ENCODE measurements around the gene WWC1.
"Not testable (repeated sequence)": the region's sequence is repeated elsewhere in the genome, so short reads cannot be mapped to it uniquely, and the experiment has no call there.

WWC1 gene

GRCh38 chr5:168286386-168286785, 5.1 kb upstream of the WWC1 start:
- DNase-seq (ENCODE audit: low read depth in 2 of 2), result no peak

- not testable (repeated sequence) for DNase-seq (ENCODE audit: low read depth in 2 of 2)
Observed at GRCh38 chr5:168286863-168287262, 4.6 kb upstream of the WWC1 start.

DNA sequence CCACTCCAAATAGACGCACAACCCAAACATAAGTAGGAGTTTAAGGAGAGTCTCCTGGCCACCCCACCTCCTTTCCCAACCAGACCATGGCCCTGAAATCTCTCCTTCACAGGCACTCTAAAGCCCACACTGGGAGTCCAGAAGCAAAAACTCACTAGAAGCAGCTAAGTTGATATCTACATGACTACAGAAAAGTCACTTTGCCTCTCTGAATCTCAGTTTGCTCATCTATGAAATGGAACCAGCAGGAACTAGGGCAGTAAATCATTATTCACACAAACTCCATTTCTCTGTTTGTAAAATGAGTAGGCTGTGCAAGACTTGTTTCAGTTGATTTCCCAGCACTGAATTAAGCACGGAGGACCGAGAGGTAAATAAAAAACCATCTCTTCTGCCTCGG, 4.1 kb upstream of the WWC1 start:
- no peak for DNase-seq (ENCODE audit: low read depth in 2 of 2)

DNA sequence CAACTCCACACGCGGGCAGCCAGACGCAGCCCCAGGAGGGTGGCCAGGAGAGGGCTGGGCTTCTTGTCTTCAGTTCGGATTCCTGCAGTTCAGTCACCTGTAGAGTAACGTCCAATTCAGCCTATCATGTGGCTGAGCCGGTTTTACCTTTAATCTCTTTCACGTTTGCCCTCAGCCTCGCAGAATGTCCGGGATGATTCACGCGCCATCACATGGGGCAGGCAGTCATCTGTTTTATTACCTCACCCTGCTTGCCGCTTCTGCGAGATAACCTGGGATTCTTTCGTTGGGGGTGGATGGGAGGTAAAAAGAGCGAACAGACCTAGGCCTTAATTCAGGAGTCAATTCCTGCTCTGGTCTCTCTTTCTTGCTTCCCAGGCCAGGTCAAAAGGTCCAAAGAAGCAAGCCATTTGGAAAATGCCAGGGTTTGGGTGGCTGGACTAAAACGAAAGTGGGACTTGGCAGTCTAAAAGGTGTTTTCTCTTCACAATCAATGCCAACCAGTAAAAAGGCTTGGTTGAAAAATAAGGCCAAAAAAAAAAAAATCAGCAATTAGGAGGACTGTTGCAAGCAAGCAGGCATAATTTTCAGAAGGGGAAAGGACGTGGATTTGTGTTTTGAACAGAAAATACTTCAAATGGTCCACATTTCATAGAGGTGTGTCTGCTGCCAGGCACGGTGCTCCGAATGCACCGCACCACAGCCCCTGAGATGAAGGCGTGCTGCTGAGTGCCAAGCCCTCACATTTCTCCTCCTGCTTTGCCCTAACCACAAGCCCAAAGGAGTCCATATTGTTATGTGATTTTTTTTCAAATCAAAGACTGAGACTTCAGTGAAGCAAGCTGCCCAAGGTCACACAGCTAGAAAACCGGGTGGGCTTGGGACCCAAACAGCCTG, 2.8 kb upstream of the WWC1 start:
- no peak for DNase-seq (ENCODE audit: low read depth in 2 of 2)

GRCh38 chr5:168290902-168291341, 523 bp upstream of the WWC1 start:
- no peak for DNase-seq (ENCODE audit: low read depth in 2 of 2)

DNA sequence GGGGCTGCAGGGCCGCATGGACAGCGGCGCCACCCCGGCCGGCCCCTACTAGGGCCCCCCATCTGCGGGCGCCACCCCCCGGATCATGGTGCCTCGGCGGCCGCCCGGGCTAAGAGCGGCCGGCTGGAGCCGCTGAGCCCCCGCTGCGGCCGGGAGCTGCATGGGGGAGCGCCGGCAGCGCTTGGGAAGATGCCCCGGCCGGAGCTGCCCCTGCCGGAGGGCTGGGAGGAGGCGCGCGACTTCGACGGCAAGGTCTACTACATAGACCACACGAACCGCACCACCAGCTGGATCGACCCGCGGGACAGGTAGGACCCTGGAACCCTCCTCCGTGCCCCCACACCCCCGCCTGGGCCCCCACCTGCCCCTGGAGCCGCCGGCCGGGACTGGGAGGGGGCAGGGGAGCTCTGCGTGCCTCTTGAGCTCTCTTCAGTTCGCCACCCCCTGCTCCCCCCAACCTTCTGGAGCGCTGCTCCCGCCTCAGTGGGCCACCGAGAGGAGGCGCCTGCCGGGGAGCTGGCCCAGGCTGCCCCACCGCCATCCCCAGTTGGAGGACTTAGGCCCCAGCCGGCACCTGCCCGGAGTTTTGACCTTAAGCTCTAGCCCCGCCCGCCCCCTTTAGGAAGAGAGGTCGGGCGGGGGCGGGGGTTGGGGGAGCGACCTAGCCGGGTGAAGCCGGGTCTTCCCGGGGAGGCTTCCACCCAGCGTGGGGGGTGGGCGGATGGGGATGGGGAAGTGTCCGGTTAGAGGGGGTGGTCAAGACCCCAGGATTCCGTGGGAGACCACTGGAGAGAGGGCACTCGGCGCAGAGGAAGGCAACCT, 730 bp downstream of the WWC1 start:
- DNase-seq (ENCODE audit: low read depth in 2 of 2), result no peak

DNA sequence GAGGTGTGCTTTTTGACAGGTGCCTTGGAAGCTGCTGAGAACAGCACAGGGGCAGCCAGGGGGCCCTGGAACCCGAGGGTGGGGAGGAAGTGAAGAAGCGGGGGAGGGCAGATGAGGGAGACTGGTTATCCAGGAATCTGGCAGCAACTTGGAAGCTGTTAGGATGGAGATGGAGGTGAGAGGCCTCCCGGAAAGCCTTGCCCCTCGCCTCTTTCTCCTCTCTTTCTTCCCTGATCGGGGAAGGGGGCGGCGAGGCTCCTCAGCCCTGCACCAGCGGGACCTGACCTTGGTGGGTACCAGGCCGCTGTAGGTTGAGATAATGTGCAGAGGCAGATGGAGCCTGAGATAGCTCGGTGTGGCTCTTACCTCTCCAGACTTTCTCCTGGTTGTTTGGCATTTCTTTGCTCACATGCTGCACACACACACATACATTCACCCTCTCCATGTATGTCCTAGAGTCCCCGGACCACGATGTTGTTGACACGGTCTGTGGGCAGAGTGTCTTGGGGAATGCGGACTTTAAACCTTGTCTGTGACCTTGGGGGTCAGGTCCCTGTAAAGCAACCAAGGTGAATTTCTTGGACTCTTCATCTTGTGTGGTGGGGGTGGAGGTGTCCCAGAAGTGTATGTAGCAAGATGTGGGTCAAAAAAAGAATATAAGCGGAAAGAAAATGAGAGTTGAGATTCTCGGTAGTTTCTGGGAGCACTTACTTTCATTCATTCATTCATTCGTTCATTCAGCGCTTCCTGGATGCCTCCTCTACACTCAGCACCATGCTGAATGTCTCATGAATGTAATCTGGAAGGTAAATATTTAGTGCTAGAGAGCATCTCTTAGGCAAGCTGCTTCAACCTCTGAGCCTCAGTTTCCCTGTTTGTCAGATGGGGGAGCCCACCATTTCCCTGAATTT, 1.6 kb downstream of the WWC1 start:
- DNase-seq (ENCODE audit: low read depth in 2 of 2), result no peak

DNA sequence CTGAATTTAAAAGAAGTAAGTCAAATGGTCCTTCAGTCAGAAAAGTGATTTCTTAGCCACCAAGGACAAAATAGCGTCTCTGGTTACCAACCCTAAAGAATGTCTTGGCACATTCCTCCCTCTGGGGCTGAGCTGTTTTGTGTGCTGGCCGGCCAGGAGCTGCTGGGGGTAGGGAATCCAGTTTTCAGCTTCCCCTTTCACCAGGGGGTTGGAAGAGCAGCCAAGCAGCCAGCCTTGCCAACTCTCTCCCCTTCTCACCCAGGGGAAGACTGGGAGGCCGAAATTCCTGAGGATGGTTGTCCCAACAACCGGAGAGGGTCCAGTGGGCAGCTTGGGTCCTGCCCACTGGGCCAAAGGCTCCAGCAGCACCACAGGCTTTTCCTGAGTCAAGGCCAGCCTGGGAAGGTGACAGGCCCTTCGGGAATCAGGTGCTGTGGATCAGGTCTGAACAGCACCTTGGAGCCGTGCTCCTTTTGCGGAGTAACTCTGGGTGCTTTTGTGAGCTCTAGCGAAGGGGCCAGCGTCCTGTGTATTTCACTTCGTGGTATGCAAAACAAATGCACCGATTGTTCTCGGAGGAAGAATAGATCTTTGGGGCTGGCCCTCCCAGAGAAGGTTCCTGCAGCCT, 4.2 kb downstream of the WWC1 start:
- no peak for DNase-seq (ENCODE audit: low read depth in 2 of 2)

- no peak for DNase-seq (ENCODE audit: low read depth in 2 of 2)
Observed at GRCh38 chr5:168296682-168297081, 5.2 kb downstream of the WWC1 start.

DNA sequence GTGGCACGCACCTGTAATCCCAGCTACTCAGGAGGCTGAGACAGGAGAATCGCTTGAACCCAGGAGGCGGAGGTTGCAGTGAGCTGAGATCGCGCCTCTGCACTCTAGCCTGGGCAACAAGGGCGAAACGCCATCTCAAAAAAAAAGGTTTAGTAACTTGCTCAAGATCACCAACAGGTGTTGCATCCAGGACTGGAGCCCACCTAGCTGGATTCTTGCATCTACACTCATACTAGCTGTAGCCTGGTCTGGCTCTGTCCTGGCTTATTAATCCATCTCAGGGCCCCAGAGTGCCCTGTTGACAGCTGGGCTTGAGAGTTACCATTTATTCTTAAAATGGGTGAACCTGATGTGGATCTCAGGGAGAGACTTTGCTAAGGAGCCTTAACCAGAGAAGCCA, 7.5 kb downstream of the WWC1 start:
- DNase-seq (ENCODE audit: low read depth in 2 of 2), result no peak

- no peak for DNase-seq (ENCODE audit: low read depth in 2 of 2)
Observed at GRCh38 chr5:168299372-168299771, 7.9 kb downstream of the WWC1 start.

GRCh38 chr5:168300326-168301182, 9.1 kb downstream of the WWC1 start:
- DNase-seq (ENCODE audit: low read depth in 2 of 2), result no peak

GRCh38 chr5:168301593-168302390, 10.3 kb downstream of the WWC1 start:
- DNase-seq (ENCODE audit: low read depth in 2 of 2), result no peak

DNA sequence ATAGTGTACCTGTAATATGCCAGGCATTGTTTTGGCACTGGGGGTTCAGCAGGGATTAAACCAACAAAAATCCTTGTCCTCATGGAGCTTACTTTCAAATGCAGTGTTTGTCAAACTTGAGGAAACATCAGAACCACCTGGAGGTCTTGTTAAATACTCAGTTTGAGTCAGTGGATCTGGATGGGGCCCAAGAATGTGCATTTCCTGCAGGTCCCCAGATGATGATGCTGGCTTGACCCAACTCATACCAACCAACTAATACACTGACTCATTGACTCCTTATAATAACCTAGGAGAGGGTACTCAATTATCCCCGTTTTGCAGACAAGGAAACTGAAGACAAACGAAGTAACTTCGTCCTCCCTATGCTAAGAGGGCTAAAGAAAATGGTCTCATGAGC, 11.3 kb downstream of the WWC1 start:
- no peak for DNase-seq (ENCODE audit: low read depth in 2 of 2)

DNA sequence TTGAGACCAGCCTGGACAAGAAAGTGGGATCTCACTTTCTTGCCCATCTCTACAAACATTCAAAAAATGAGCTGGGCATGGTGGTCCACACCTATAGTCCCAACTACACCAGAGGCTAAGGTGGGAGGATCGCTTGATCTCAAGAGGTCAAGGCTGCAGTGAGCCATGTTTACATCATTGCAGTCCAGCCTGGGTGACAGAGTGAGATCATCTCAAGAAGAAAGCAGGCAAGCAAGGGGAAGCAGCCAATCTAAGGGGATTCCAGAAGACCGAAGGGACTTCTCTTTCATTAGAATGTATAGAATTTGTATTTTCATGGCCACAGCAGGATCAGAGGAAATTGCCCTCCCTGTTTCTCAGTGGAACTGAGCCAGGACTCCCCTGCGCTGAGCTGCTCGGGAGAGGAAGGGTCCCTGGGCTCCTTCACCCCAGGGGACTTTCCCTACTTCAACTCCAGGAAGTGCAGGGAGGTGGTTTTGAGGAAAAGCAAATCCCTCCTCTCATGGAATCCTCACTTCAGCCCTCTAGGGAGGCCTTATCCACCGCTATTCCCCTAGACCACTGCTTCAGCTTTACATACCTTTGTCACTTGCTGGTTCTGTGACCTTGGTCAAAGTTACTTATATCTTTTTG, 12.1 kb downstream of the WWC1 start:
- DNase-seq (ENCODE audit: low read depth in 2 of 2), result no peak

DNA sequence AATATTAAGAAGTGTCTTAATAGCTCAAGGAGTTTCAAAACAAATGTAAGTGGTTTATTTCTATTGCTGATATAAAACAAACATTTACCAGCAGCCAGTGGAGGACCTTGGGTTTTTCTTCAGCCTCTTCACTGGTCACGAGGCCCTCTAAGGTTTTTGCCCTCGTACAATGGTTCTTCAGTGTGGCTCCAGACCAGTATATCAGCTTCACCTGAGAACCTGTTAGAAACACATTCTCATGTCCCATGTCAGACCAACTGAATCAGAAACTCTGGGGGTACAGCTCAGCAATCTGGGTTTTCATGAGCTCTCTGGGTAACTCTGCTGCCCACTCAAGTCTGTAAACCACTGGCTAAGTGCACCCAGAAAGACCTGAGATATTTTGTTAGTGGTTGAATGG, 12.9 kb downstream of the WWC1 start:
- DNase-seq (ENCODE audit: low read depth in 2 of 2), result no peak

- DNase-seq (ENCODE audit: low read depth in 2 of 2), result no peak
Observed at GRCh38 chr5:168305281-168305680, 13.8 kb downstream of the WWC1 start.

- no peak for DNase-seq (ENCODE audit: low read depth in 2 of 2)
Observed at GRCh38 chr5:168307022-168307421, 15.6 kb downstream of the WWC1 start.

Data from activated CD4-positive, alpha-beta T cell treated with anti-CD3 and anti-CD28 coated beads for 24 hours (primary cell).